Loucy (cell line): ENCODE measurements around the gene ARGFX.

Source experiments
- H2AFZ ChIP-seq: fragments of 200-600 bp; sonication (generic); 2 replicates; pipeline ENCODE4 v1.6.0; 2016; ENCODE audit warnings: antibody characterized with exemption, mild to moderate bottlenecking, low read length, moderate library complexity
- H3F3A ChIP-seq: fragments of 200-600 bp; 2 replicates; pipeline ENCODE4 v1.6.0; 2016; ENCODE audit warnings: antibody characterized with exemption, low read depth, mild to moderate bottlenecking
- H3K27me3 ChIP-seq: fragments of 200-600 bp; sonication (generic); 2 replicates; pipeline ENCODE4 v1.6.1; 2014; ENCODE audit warnings: low read length, mild to moderate bottlenecking; ENCODE audit not compliant: insufficient read depth, poor library complexity, severe bottlenecking
- H3K36me3 ChIP-seq: fragments of 200-600 bp; sonication (generic); 2 replicates; pipeline ENCODE4 v1.6.1; 2016; ENCODE audit warnings: low read length; ENCODE audit not compliant: insufficient read depth
- H3K4me1 ChIP-seq: fragments of 200-600 bp; sonication (generic); 2 replicates; pipeline ENCODE4 v1.5.1; 2014; ENCODE audit warnings: low read length, mild to moderate bottlenecking; ENCODE audit not compliant: insufficient read depth, poor library complexity, severe bottlenecking
- H3K4me2 ChIP-seq: fragments of 200-600 bp; sonication (generic); 2 replicates; pipeline ENCODE4 v1.6.0; 2014; ENCODE audit warnings: antibody characterized with exemption, low read length, low read depth, mild to moderate bottlenecking; ENCODE audit not compliant: poor library complexity, severe bottlenecking
- H3K4me3 ChIP-seq: fragments of 200-600 bp; sonication (generic); 2 replicates; pipeline ENCODE4 v1.5.1; 2014; ENCODE audit warnings: low read length, mild to moderate bottlenecking, mixed read lengths; ENCODE audit not compliant: poor library complexity, severe bottlenecking
- H3K79me2 ChIP-seq: fragments of 200-600 bp; sonication (generic); 2 replicates; pipeline ENCODE4 v1.6.1; 2014; ENCODE audit warnings: low read length; ENCODE audit not compliant: insufficient read depth
- H3K9ac ChIP-seq: fragments of 200-600 bp; sonication (generic); 2 replicates; pipeline ENCODE4 v1.6.0; 2014; ENCODE audit warnings: mild to moderate bottlenecking, low read depth, low read length, moderate library complexity; ENCODE audit not compliant: poor library complexity, severe bottlenecking
- H3K9me2 ChIP-seq: fragments of 200-600 bp; sonication (generic); replicated peaks from 2 replicates; pipeline ENCODE4 v1.6.1; 2016; ENCODE audit warnings: low read depth, low read length, mixed read lengths
- H3K9me3 ChIP-seq: fragments of 200-600 bp; sonication (generic); 2 replicates; pipeline ENCODE4 v1.6.1; 2014; ENCODE audit warnings: mild to moderate bottlenecking, antibody characterized with exemption, low read length, low read depth; ENCODE audit not compliant: insufficient read depth
- H4K20me1 ChIP-seq: fragments of 200-600 bp; sonication (generic); 2 replicates; pipeline ENCODE4 v1.6.0; 2014; ENCODE audit warnings: antibody characterized with exemption, low read length, mild to moderate bottlenecking; ENCODE audit not compliant: insufficient read depth, poor library complexity, severe bottlenecking
- EZH2phosphoT487 ChIP-seq: fragments of 200-600 bp; IDR thresholded peaks from 2 replicates; pipeline ENCODE4 v1.6.1; 2018; ENCODE audit warnings: antibody characterized with exemption, mild to moderate bottlenecking, moderate library complexity, borderline replicate concordance
- TF ChIP-seq, protein P1 (sequence below): fragments of 200-600 bp; sonication (generic); conservative IDR thresholded peaks from 2 replicates; pipeline ENCODE4 v1.5.1; 2014; ENCODE audit warnings: mild to moderate bottlenecking, antibody characterized with exemption, low read length

The ARGFX gene

DNA sequence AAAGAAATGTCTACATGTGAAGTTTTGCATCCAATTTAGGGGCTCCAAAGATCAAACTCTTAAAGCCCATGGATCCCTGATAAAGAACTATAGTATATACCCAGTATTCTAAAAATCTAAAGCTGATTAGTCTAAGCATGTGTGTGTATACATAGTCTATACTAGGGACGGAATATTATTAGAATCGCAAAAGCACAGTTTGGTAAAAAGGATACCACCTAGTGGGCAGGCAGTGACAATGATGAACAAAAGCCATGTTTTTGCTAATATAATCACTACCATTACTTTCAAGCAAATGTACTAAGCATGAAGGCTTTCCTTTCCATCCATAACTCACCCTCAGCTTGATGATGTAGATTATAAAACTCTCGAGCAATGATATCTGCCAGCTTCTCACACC lies 38.4 kb upstream of the ARGFX start:
- H3K9me2 ChIP-seq, result no peaks in the 10 kb centered on the region
- no peak overlapping the region for H3K4me3 ChIP-seq
- H3K4me1 ChIP-seq, result no peaks in the 10 kb centered on the region
- H3K79me2 ChIP-seq, result no peaks in the 10 kb centered on the region; the same call in 1 of the 2 replicates
- H3F3A ChIP-seq, result no peaks in the 10 kb centered on the region
- TF ChIP-seq, protein P1, sequence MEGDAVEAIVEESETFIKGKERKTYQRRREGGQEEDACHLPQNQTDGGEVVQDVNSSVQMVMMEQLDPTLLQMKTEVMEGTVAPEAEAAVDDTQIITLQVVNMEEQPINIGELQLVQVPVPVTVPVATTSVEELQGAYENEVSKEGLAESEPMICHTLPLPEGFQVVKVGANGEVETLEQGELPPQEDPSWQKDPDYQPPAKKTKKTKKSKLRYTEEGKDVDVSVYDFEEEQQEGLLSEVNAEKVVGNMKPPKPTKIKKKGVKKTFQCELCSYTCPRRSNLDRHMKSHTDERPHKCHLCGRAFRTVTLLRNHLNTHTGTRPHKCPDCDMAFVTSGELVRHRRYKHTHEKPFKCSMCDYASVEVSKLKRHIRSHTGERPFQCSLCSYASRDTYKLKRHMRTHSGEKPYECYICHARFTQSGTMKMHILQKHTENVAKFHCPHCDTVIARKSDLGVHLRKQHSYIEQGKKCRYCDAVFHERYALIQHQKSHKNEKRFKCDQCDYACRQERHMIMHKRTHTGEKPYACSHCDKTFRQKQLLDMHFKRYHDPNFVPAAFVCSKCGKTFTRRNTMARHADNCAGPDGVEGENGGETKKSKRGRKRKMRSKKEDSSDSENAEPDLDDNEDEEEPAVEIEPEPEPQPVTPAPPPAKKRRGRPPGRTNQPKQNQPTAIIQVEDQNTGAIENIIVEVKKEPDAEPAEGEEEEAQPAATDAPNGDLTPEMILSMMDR, result peak; percentile 65
- TF ChIP-seq EZH2phosphoT487, result no peak
- H3K4me2 ChIP-seq, result no peak overlapping the region
- peaks cover 59% of the 10 kb centered on the region for H3K36me3 ChIP-seq
- H3K27me3 ChIP-seq, result no peaks in the 10 kb centered on the region
- no peaks in the 10 kb centered on the region for H4K20me1 ChIP-seq
- H2AFZ ChIP-seq, result no peak overlapping the region
- H3K9me3 ChIP-seq, result no peaks in the 10 kb centered on the region
- no peak overlapping the region for H3K9ac ChIP-seq

DNA sequence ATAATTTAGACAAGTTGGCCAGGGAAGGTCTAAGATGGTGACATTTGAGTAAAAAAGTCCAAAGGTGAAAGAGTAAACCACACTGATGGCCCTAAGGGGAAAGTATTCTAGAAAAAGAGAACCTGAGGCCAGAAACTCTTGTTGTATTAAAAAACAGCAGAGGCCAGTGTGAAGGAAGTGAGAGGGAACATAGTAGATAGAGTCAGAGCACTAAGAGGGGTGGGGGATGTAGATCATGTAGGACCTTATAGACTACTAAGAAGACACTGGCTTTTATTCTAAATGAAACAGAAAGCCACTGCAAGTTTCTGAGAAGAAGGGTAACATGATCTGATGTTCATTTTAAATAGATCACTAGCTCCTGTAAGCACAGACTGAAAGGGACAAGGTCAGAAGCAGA lies 36.5 kb upstream of the ARGFX start:
- no peak overlapping the region for H3K4me2 ChIP-seq
- peaks cover 64% of the 10 kb centered on the region for H3K36me3 ChIP-seq
- H3K9ac ChIP-seq, result no peak overlapping the region
- no peaks in the 10 kb centered on the region for H3K4me1 ChIP-seq
- H3K9me3 ChIP-seq, result no peaks in the 10 kb centered on the region
- no peaks in the 10 kb centered on the region for H3F3A ChIP-seq
- no peaks in the 10 kb centered on the region for H3K27me3 ChIP-seq
- H2AFZ ChIP-seq, result no peak overlapping the region
- no peak for TF ChIP-seq EZH2phosphoT487
- TF ChIP-seq, protein P1, result no peak
- H3K9me2 ChIP-seq, result no peaks in the 10 kb centered on the region
- H4K20me1 ChIP-seq, result no peaks in the 10 kb centered on the region
- no peaks in the 10 kb centered on the region; the same call in 1 of the 2 replicates for H3K79me2 ChIP-seq
- H3K4me3 ChIP-seq, result no peak overlapping the region

DNA sequence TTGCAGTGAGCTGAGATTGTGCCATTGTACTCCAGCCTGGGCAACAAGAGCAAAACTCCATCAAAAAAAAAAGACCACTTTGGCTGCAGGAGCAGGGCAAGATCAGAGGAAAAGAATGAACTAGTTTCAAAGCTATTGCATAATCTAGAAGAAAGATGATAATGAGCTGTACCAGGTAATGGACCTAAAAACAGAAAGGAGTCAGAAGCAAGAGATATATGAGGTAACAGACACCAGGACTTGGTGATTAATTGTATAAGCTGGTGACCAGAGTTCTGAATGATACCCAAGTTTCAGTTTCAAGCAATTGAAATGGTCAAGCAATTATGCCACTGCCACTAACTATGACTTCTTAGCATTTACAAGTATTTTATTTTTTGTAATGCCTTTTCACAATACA lies 24.8 kb upstream of the ARGFX start:
- Histone ChIP-seq H2AFZ (no peak overlapping the region), H4K20me1 (peaks cover 10% of the 10 kb centered on the region), H3K4me1 (peaks cover 34% of the 10 kb centered on the region), H3K9ac (no peak overlapping the region), H3K4me3 (peak overlapping the region; percentile 13), H3K79me2 (peaks cover 72% of the 10 kb centered on the region), H3K4me2 (peak overlapping the region; percentile 33), H3K9me3 (no peaks in the 10 kb centered on the region), H3K27me3 (no peaks in the 10 kb centered on the region), H3K36me3 (peaks cover 10% of the 10 kb centered on the region), H3F3A (no peaks in the 10 kb centered on the region), H3K9me2 (no peaks in the 10 kb centered on the region)
- TF ChIP-seq EZH2phosphoT487, result no peak
- TF ChIP-seq, protein P1, result no peak
